Mucosa of rectum (tissue), 2 donors: Measurements from ENCODE around the gene TXNDC11.

Experiments used
- H3K27ac ChIP-seq, 2 donors: one replicate each; pipeline ENCODE4 v1.7.0; 2013; ENCODE audit warnings: inconsistent platforms in 2 of 2, low read depth in 2 of 2, low read length in 2 of 2
- H3K27me3 ChIP-seq, 2 donors: one replicate each; pipeline ENCODE4 v1.7.0; 2013; ENCODE audit warnings: low read length in 2 of 2; ENCODE audit not compliant: control insufficient read depth in 2 of 2, insufficient read depth in 2 of 2
- H3K36me3 ChIP-seq, 2 donors: one replicate each; pipeline ENCODE4 v1.7.0; 2013; ENCODE audit warnings: low read length in 2 of 2; ENCODE audit not compliant: control insufficient read depth in 2 of 2, insufficient read depth in 2 of 2
- H3K4me1 ChIP-seq, 2 donors: one replicate each; pipeline ENCODE4 v1.7.0; 2013; ENCODE audit warnings: low read length in 2 of 2, mild to moderate bottlenecking in 1 of 2; ENCODE audit not compliant: control insufficient read depth in 2 of 2, insufficient read depth in 2 of 2
- H3K4me3 ChIP-seq, 2 donors: one replicate each; pipeline ENCODE4 v1.7.0; 2013; ENCODE audit warnings: low read length in 2 of 2
- H3K9ac ChIP-seq, 2 donors: one replicate each; pipeline ENCODE4 v1.7.0; 2013; ENCODE audit warnings: low read length in 2 of 2, low read depth in 1 of 2, mild to moderate bottlenecking in 1 of 2
- H3K9me3 ChIP-seq, 2 donors: one replicate each; pipeline ENCODE4 v1.7.0; 2013; ENCODE audit warnings: low read length in 2 of 2; ENCODE audit not compliant: control insufficient read depth in 2 of 2
- donor health status: healthy.
- donor health status: Normal muscosa, but diverticular disease.

Gene TXNDC11

DNA sequence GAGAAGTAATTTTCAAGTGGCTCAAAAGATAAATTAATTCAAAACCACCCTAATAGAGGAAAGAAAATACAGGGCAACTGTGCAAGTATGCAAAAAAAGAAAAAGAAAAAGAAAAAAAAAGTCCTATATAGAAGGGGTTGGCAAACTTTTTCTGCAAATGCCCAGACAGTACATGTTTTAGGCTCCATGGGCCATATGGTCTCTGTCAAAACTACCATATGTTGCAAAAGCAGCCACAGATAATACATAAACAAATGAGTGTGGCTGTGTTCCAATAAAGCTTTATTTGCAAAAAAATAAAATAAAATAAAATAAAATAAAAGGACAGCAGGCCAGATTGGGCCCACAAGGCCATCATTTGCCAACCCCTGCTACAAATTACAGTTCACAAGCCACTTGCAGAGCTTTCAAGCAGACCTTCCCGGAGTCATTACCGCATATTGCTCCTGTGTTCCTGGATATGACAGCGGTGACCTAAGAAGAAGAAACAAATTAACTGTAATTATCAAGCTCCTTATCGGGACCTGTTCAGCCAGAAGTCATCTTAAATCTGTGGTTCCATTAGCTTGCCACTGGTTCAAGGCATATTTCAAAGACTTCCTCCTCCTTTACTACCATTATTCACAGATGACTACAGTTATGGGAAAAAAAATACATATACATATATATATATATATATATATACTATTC is 38.5 kb upstream of the TXNDC11 start:
- Histone ChIP-seq H3K4me1 (peaks cover 15 to 21% of the 10 kb centered on the region in 2 donors), H3K4me3 (no peak overlapping the region), H3K27ac (no peak overlapping the region), H3K9me3 (no peaks in the 10 kb centered on the region), H3K9ac (peak overlapping the region in 1 of 2 donors; percentile 6), H3K27me3 (no peaks in the 10 kb centered on the region), H3K36me3 (peaks cover 12% of the 10 kb centered on the region in 2 donors)

DNA sequence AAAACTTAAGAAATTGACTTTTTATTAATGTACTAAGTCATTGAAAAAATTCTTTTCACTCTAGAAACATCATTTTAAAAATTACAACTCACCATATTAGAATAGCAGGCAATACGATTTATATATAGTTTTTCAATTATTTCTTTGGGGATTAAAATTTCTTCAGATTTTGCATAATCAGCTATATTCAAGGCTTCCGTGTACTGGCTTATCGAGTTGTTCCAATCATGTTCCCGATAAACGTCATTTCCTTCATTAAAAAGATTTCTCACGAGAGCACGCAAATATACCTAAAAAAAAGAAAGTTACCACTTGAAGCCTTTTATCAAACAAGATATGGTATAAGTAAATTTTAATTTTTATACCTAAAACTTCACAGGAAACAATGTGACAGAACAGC is 36.4 kb upstream of the TXNDC11 start:
- peaks cover 15 to 18% of the 10 kb centered on the region in 2 donors for H3K4me1 ChIP-seq
- no peak overlapping the region for H3K9ac ChIP-seq
- no peaks in the 10 kb centered on the region for H3K9me3 ChIP-seq
- H3K4me3 ChIP-seq, result no peak overlapping the region
- no peaks in the 10 kb centered on the region for H3K27me3 ChIP-seq
- H3K36me3 ChIP-seq, result peaks cover 23 to 28% of the 10 kb centered on the region in 2 donors
- H3K27ac ChIP-seq, result no peak overlapping the region

DNA sequence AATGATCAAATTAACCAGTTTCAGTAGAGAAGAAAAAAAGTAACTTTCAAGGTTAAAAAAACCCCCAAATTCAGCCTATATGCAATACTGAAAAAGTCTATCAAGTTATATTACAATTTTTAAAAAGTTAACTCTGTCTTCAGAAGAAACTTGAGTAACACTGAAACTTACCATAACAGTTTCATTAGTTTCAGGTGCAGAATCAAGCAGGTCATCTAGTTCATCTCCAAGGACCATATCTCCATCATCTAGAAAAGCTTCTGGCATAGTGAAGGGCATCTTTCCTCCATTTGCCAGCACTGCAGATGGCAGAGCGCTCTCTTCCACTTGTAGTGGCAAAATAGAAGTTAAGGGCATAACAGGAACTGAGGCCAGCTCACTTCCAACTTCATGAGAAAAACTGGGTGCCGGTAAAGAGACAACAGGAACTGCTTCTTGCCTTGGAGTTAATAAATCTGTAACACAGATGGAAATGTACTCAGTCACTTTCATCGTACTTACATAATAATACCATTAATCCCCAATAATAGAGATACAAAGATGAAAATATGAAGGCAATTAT is 31.5 kb upstream of the TXNDC11 start:
- Histone ChIP-seq H3K4me1 (no peaks in the 10 kb centered on the region), H3K4me3 (no peak overlapping the region), H3K9ac (no peak overlapping the region), H3K36me3 (peaks cover 48 to 55% of the 10 kb centered on the region in 2 donors), H3K27me3 (no peaks in the 10 kb centered on the region), H3K9me3 (no peaks in the 10 kb centered on the region), H3K27ac (no peak overlapping the region)

DNA sequence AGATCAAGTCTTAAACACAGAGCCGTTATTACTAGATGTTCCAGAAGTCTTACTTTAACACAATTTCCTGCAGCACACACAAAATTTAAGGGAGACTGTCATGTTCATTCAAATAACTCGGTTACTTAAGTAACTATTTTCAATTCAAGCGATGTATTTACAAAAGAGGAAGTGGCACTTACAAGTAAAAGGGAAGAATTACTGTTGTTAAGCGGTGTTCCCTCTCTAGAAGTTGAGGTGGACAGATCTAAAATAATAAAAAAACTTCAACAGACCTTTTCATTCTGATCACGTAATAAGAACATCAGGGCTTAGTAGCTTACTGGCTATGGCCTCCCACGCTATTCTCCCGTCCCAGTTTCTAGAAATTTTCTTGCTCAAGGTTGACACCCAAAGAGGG is 26.2 kb upstream of the TXNDC11 start:
- no peak overlapping the region for H3K27ac ChIP-seq

DNA sequence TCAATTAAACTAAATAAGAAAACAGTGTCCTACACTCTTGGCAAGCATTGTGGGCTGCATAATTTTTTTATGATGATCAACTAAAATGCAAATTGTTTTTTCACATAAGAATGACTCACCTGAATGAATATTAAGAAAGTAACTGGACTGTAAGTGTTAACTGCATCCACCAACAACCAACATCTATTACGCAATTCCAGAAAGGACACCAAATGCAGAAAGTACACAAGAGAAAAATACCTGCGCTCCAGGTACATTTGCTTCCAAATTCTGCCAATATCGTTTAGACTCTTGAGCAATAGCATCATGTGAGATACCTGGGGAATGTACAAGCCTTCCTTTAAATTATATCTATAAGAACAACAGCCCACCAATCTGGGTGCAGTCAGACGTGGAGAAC is 19.8 kb upstream of the TXNDC11 start:
- peaks cover 16 to 19% of the 10 kb centered on the region in 2 donors for H3K4me1 ChIP-seq
- no peak overlapping the region for H3K9ac ChIP-seq
- H3K27ac ChIP-seq, result no peak overlapping the region
- no peaks in the 10 kb centered on the region for H3K27me3 ChIP-seq
- H3K36me3 ChIP-seq, result peaks cover 42 to 62% of the 10 kb centered on the region in 2 donors
- H3K9me3 ChIP-seq, result no peaks in the 10 kb centered on the region
- no peak overlapping the region for H3K4me3 ChIP-seq

More for the DNA sequence above, 26.2 kb upstream of the TXNDC11 start:
- no peaks in the 10 kb centered on the region for H3K9me3 ChIP-seq
- no peaks in the 10 kb centered on the region for H3K4me1 ChIP-seq
- no peaks in the 10 kb centered on the region for H3K27me3 ChIP-seq
- H3K9ac ChIP-seq, result peak overlapping the region in 1 of 2 donors; percentile 6
- no peak overlapping the region for H3K4me3 ChIP-seq
- peaks cover 59 to 68% of the 10 kb centered on the region in 2 donors for H3K36me3 ChIP-seq

DNA sequence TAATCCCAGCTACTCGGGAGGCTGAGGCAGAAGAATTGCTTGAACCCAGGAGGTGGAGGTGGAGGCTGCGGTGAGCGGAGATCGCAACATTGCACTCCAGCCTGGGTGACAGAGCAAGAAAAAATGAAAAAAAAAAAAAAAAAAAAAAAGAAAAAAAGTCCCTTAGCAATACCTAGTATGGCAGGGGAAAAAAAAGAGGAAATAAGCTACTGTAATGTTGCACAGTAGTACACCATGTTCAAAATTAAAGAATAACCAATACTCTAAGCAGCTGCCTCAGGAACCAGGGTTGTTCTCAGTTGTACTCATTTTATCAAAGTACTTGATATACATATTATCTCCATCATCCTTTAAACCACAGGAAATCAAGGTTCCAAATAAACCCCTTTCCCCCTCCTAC is 17.3 kb upstream of the TXNDC11 start:
- no peak overlapping the region for H3K27ac ChIP-seq
- no peaks in the 10 kb centered on the region for H3K27me3 ChIP-seq
- no peak overlapping the region for H3K4me3 ChIP-seq
- no peaks in the 10 kb centered on the region for H3K9me3 ChIP-seq
- no peak overlapping the region for H3K9ac ChIP-seq
- H3K36me3 ChIP-seq, result peaks cover 37 to 59% of the 10 kb centered on the region in 2 donors
- peaks cover 19 to 22% of the 10 kb centered on the region in 2 donors for H3K4me1 ChIP-seq

DNA sequence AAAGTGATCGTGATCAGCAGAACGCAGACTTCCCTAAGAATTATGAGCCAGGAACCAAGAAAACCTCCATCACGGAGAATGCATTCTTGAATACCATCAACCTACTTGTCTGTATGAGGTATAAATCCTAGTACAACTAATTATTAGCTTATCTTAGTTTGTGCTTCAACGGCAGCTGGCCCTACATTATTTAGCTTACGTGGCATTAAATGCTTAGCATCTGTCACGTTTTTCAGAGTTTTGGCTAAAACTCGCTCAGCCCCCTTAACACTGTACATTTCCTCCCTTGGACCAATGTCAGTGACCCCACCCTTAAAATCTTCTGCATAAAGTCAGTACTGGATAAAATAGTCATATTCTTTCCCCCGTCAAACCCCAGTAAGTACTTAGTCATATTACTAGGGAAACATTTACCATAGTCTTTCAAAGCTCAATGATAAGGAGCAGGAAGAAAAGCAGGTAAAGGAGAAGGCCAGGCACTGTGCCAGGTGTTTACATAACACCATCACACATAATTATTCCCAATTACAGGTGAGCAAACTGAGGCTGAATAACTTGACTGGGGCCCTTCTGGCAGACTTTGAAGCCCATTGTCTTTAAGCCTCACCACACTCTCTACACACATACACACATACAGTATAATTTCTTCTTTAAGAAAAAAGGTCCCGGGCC is 16.6 kb upstream of the TXNDC11 start:
- H3K36me3 ChIP-seq, result peaks cover 37 to 53% of the 10 kb centered on the region in 2 donors
- H3K27ac ChIP-seq, result peak overlapping the region in 1 of 2 donors; percentile 21
- no peaks in the 10 kb centered on the region for H3K27me3 ChIP-seq
- peaks cover 19 to 24% of the 10 kb centered on the region in 2 donors for H3K4me1 ChIP-seq
- H3K9ac ChIP-seq, result peak overlapping the region in 1 of 2 donors; percentile 39
- no peaks in the 10 kb centered on the region for H3K9me3 ChIP-seq
- H3K4me3 ChIP-seq, result no peak overlapping the region

DNA sequence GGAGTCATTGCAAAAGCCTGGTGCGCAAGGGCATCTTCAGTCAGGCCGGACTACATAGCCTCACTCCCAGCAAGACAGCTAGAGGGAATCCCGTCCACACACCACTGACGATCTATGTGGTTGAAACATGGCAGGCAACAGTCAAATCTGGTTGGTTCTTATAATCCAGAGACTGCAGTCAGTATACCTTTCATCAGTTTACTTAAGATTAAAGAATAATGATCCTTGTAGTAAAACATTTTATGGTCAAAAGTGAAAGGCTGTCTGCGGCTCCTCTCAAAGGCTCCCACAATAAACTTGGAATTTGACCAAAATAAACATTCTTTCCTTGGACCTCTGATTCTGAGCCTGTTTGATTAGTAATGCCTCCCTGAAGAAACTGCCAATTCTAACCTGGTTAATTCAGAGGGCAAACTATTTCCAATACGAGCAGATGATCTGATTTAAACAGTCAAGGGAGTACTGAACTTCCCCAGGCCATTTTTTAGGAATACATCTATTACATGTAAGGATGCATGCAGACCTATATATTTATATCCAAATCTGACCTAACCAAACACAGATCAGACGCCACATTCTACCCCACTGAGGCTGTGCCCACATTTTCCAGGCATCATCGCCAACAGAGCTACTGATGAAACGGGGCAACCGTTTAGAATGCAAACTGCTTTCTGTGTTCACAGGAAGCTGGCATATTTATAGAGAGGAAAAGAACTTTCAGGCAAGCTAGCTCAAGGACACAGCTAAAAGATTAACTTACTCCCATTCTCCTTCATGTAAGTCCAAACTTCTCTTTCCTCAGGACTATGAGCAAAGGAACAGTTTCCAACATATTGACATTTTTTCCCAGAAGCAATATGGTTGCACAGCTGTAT is 15.3 kb upstream of the TXNDC11 start:
- H3K27ac ChIP-seq, result peak overlapping the region; percentile 38 to 45
- H3K36me3 ChIP-seq, result peaks cover 34 to 57% of the 10 kb centered on the region in 2 donors
- H3K9me3 ChIP-seq, result no peaks in the 10 kb centered on the region
- no peaks in the 10 kb centered on the region for H3K27me3 ChIP-seq
- H3K4me3 ChIP-seq, result peak overlapping the region; percentile 13 to 27
- H3K9ac ChIP-seq, result peak overlapping the region in 1 of 2 donors; percentile 41
- H3K4me1 ChIP-seq, result peaks cover 19 to 30% of the 10 kb centered on the region in 2 donors

DNA sequence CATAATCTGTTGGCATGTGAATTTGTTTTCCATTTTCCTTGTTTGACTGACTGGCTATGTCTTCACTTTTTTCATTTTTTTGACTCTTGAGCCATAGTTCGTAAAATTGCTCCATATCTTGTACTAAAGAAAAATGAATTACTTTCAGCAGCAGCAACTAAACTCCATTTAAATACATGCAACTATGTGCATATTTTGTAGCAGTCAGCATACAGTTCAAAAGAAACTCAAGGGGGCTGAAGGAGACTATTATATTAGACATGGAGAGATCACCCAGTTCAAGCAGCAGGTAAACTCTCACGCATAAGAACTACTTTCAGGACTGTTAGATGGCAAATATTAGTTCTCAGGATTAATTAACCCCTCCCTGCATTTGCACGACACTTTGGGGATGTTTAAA is 13.6 kb upstream of the TXNDC11 start:
- H3K9ac ChIP-seq, result no peak overlapping the region
- H3K27ac ChIP-seq, result no peak overlapping the region
- H3K36me3 ChIP-seq, result peaks cover 37 to 52% of the 10 kb centered on the region in 2 donors
- no peaks in the 10 kb centered on the region for H3K9me3 ChIP-seq
- no peak overlapping the region for H3K4me3 ChIP-seq
- H3K27me3 ChIP-seq, result no peaks in the 10 kb centered on the region
- H3K4me1 ChIP-seq, result peaks cover 19 to 37% of the 10 kb centered on the region in 2 donors
